Neural progenitor cell (in vitro differentiated cells): ENCODE measurements around the gene PRPF4. TPM values are rescaled to one million over a fixed set of nuclear protein-coding genes. Genes with fewer than 3 reads are reported as not detected.

Experiments
- DNase-seq: peaks from one replicate; pipeline ENCODE4 v3.0.0-alpha.2; 2016; ENCODE audit warnings: low spot score
- H2AFZ ChIP-seq: fragments of 200-600 bp; sonication (generic); replicated peaks from 2 replicates; pipeline ENCODE4 v1.6.1; 2016; ENCODE audit warnings: antibody characterized with exemption
- H3F3A ChIP-seq: fragments of 200-600 bp; sonication (generic); 2 replicates; pipeline ENCODE4 v1.6.1; 2016; ENCODE audit warnings: antibody characterized with exemption, low read depth
- H3K27ac ChIP-seq: fragments of 200-600 bp; sonication (generic); 2 replicates; pipeline ENCODE4 v1.5.1; 2016; ENCODE audit warnings: mild to moderate bottlenecking
- H3K27me3 ChIP-seq: fragments of 200-600 bp; sonication (generic); 2 replicates; pipeline ENCODE4 v1.6.1; 2016; ENCODE audit warnings: mild to moderate bottlenecking, moderate library complexity
- H3K36me3 ChIP-seq: fragments of 200-600 bp; sonication (generic); 2 replicates; pipeline ENCODE4 v1.5.1; 2016
- H3K4me1 ChIP-seq: fragments of 200-600 bp; sonication (generic); 2 replicates; pipeline ENCODE4 v1.6.1; 2016; ENCODE audit warnings: mixed run types
- H3K4me2 ChIP-seq: fragments of 200-600 bp; sonication (generic); 2 replicates; pipeline ENCODE4 v1.6.1; 2016
- H3K4me3 ChIP-seq: fragments of 200-600 bp; sonication (generic); 2 replicates; pipeline ENCODE4 v1.5.1; 2016
- H3K79me2 ChIP-seq: fragments of 200-600 bp; sonication (generic); 2 replicates; pipeline ENCODE4 v1.6.1; 2016; ENCODE audit warnings: low read depth
- H3K9ac ChIP-seq: fragments of 200-600 bp; sonication (generic); 2 replicates; pipeline ENCODE4 v1.6.1; 2016
- H3K9me3 ChIP-seq: fragments of 200-600 bp; sonication (generic); 2 replicates; pipeline ENCODE4 v1.5.1; 2016; ENCODE audit warnings: low read depth
- H4K20me1 ChIP-seq: fragments of 200-600 bp; sonication (generic); 2 replicates; pipeline ENCODE4 v1.6.1; 2016; ENCODE audit warnings: low read depth
- H3K27ac Mint-ChIP-seq: 3 replicates; pipeline ENCODE4 v1.8.0; 2021; ENCODE audit warnings: mixed read lengths
- H3K27me3 Mint-ChIP-seq: 2 replicates; pipeline ENCODE4 v1.8.0; 2022; ENCODE audit warnings: low read depth, mild to moderate bottlenecking, inconsistent platforms, moderate library complexity, mixed read lengths; ENCODE audit not compliant: insufficient read depth
- H3K36me3 Mint-ChIP-seq: 3 replicates; pipeline ENCODE4 v1.8.0; 2021; ENCODE audit warnings: mixed read lengths
- H3K4me1 Mint-ChIP-seq: 3 replicates; pipeline ENCODE4 v1.8.0; 2021; ENCODE audit warnings: mixed read lengths
- H3K4me3 Mint-ChIP-seq: 3 replicates; pipeline ENCODE4 v1.8.0; 2021; ENCODE audit warnings: mild to moderate bottlenecking, moderate library complexity, mixed read lengths
- H3K9me3 Mint-ChIP-seq: 3 replicates; pipeline ENCODE4 v1.8.0; 2020; ENCODE audit warnings: mixed read lengths
- CTCF ChIP-seq: fragments of 200-600 bp; sonication (generic); IDR thresholded peaks from 2 replicates; pipeline ENCODE4 v1.5.1; 2017; ENCODE audit warnings: antibody characterized with exemption, mild to moderate bottlenecking
- EZH2 ChIP-seq: fragments of 200-600 bp; sonication (generic); IDR thresholded peaks from 2 replicates; pipeline ENCODE4 v1.6.1; 2017; ENCODE audit warnings: antibody characterized with exemption, mild to moderate bottlenecking, moderate library complexity
- EZH2phosphoT487 ChIP-seq: fragments of 200-600 bp; sonication (generic); IDR thresholded peaks from 2 replicates; pipeline ENCODE4 v1.6.1; 2017; ENCODE audit warnings: antibody characterized with exemption
- total RNA-seq: library from RNA; depleted of rRNA; stranded (reverse); fragments of >200 nt; gene quantifications from 2 replicates; pipeline ENCODE4 v1.2.3, GENCODE V29; 2015; ENCODE audit warnings: low replicate concordance

PRPF4 gene
- total RNA-seq, 1 donor from 2014 or later: 28.2 TPM

- Mint-ChIP-seq H3K4me1 (no peaks in the 10 kb centered on the region), H3K27me3 (no peaks in the 10 kb centered on the region), H3K27ac (no peak overlapping the region), H3K36me3 (peaks cover 26% of the 10 kb centered on the region), H3K4me3 (no peak overlapping the region), H3K9me3 (no peaks in the 10 kb centered on the region)
- Histone ChIP-seq H3K79me2 (no peaks in the 10 kb centered on the region), H3K9me3 (no peaks in the 10 kb centered on the region), H3K27ac (no peak overlapping the region), H3K27me3 (no peaks in the 10 kb centered on the region), H3K4me1 (no peaks in the 10 kb centered on the region), H3K4me2 (no peak overlapping the region), H3K4me3 (no peak overlapping the region), H2AFZ (no peak overlapping the region), H3K9ac (no peak overlapping the region), H4K20me1 (no peaks in the 10 kb centered on the region), H3K36me3 (peaks cover 3% of the 10 kb centered on the region), H3F3A (no peaks in the 10 kb centered on the region)
- DNase-seq: no peak
- TF ChIP-seq EZH2phosphoT487 (no peak), CTCF (no peak), EZH2 (no peak)
Measured at GRCh38 chr9:113258282-113258681, 17.2 kb upstream of the PRPF4 start.

- Mint-ChIP-seq H3K36me3 (peaks cover 36% of the 10 kb centered on the region), H3K27me3 (no peaks in the 10 kb centered on the region), H3K9me3 (no peaks in the 10 kb centered on the region), H3K4me3 (no peak overlapping the region), H3K27ac (no peak overlapping the region), H3K4me1 (peaks cover 3% of the 10 kb centered on the region)
- no peaks in the 10 kb centered on the region for H4K20me1 ChIP-seq
- H3K27ac ChIP-seq: no peak overlapping the region
- H3K9ac ChIP-seq: no peak overlapping the region
- no peak for DNase-seq
- no peak overlapping the region for H3K4me2 ChIP-seq
- H2AFZ ChIP-seq: no peak overlapping the region
- no peaks in the 10 kb centered on the region for H3K9me3 ChIP-seq
- TF ChIP-seq EZH2: no peak
- TF ChIP-seq EZH2phosphoT487: no peak
- no peak for TF ChIP-seq CTCF
- no peaks in the 10 kb centered on the region for H3K4me1 ChIP-seq
- H3F3A ChIP-seq: no peaks in the 10 kb centered on the region
- H3K79me2 ChIP-seq: no peaks in the 10 kb centered on the region
- no peaks in the 10 kb centered on the region for H3K27me3 ChIP-seq
- peaks cover 3% of the 10 kb centered on the region for H3K36me3 ChIP-seq
- no peak overlapping the region for H3K4me3 ChIP-seq
Measured at GRCh38 chr9:113261917-113262671, 13.4 kb upstream of the PRPF4 start.

GRCh38 chr9:113266174-113266573 lies 9.3 kb upstream of the PRPF4 start:
- Histone ChIP-seq H3K9ac (no peak overlapping the region), H4K20me1 (no peaks in the 10 kb centered on the region), H3K79me2 (no peaks in the 10 kb centered on the region), H3F3A (no peaks in the 10 kb centered on the region), H3K4me1 (no peaks in the 10 kb centered on the region), H3K27me3 (no peaks in the 10 kb centered on the region), H2AFZ (no peak overlapping the region), H3K4me3 (no peak overlapping the region), H3K9me3 (no peaks in the 10 kb centered on the region), H3K36me3 (no peaks in the 10 kb centered on the region), H3K4me2 (no peak overlapping the region), H3K27ac (peak overlapping the region; percentile 37)
- Mint-ChIP-seq H3K4me3 (no peak overlapping the region), H3K27ac (no peak overlapping the region), H3K4me1 (peaks cover 7% of the 10 kb centered on the region), H3K36me3 (peaks cover 29% of the 10 kb centered on the region), H3K9me3 (no peaks in the 10 kb centered on the region), H3K27me3 (no peaks in the 10 kb centered on the region)
- TF ChIP-seq EZH2 (no peak), EZH2phosphoT487 (no peak), CTCF (no peak)
- no peak for DNase-seq
